GM19043 (cell line): ENCODE measurements around the gene STRBP.
"Not testable (repeated sequence)": the region's sequence is repeated elsewhere in the genome, so short reads cannot be mapped to it uniquely, and the experiment has no call there.

Source experiments
- ATAC-seq: cut with Tn5 transposase; IDR thresholded peaks from one replicate; pipeline ENCODE4 v1.9.1; 2021; ENCODE audit warnings: low read depth; ENCODE audit not compliant: unreplicated experiment

STRBP gene

DNA sequence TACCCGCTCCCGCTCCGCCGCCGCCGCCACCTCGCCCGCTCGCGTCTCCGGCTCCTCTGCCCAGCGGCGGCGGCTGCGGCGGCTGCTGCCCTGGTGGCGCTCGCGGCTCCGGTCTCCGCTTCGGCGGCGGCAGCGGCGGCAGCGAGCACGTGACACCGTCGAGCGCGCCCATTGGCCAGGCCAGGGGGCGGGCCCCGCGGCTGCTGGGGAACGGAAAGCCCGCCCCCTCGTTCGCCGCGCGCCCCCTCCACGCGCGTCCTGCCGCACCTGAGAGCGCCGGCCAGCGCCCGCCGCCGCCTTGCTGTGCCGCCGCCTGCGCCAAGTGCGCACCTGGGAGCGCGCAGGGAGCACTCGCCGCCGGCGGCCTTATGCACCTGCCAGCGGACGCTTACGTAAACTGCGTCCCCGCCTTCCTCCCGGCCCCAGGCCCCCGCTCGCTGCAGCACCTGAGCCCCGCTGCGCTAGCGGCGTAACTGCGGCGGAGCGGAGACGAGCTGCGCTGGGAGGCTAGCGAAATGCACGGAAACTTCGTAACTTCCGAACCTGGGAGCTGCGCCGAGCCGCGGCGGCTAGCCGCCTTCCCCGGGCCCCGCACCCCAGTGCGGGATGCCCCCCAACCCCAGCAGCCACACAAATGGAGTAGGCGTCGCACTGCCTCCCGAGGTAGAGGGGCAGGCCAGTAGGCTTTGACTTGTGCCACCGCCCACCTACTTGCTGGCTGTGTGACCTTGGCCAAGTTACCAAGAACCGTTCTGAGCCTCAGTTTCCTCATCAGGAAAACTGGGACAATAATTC, at the start of gene STRBP:
STRBP (minus strand) TSS at position 122 of the 795 bp plus-strand sequence. CDS start 84,452 bp downstream, outside the sequence.
- peak; percentile 89 for ATAC-seq

DNA sequence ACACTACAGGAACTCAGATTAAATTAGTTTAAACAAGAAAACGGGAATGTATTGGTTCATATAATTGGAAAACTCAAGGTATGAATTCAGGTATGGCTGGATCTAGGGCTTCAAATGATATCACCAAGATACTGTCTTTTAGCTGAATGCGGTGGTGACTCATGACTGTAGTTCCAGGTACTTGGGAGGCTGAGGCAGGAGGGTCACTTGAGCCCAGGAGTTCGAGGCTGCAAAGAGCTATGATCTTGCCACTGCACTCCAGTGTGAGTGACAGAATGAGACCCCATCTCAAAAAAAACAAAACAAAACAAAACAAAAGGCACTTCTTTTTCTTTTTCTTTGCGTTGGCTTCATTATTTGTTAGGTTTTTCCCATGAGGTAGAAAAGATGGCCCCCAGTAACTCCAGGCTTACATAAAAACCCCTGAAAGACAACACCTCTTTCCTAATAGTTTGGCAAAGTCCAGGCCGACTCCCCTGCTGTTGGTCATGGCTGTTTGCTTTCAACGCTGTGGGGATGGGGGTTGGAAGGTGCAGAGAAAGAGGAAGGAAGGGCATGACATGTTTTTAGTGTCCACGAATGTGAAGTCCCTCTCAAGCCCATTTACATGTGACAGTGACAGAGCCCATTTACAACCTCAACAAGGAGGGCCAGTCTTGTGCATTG, 47.8 kb upstream of the STRBP start:
- ATAC-seq: no peak

DNA sequence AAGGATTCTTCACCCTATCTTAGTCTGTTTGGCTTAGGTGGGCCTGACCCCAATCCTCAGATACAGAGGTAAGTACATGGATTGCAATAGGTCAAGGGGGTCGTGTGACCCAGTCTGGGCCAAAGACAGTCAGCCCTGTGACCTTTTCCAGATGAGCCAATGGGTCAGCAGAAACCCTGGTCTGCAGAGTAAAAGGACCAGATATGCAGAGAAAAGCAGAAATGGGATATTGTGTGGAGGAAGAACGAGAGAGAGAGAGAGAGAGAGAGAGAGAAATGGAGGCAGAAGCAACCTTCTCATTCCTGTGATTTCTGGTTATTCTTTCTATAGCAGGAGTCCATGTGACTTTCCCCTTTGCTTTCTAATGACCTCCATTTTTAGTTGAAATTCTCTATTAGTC, 47.2 kb upstream of the STRBP start:
- ATAC-seq: no peak

DNA sequence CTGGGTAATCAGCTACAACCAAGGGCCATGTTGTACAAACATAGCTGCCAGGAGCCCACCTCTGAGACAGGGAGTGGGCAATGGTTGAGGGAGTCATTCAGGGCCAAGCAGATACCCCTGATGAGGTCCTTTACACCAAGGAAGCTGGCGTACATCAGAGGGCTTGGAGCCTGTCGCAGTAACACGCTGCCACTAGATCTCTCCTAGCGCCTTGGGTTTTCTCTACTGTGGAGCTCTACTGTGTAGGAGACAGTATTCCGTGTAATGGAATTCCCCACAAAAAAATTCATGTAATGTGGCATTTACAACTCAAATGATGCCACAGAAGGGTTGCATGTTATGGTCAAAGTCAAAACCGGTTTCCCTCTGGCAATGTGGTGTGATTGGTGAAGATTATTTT, 46.2 kb upstream of the STRBP start:
- ATAC-seq: no peak

DNA sequence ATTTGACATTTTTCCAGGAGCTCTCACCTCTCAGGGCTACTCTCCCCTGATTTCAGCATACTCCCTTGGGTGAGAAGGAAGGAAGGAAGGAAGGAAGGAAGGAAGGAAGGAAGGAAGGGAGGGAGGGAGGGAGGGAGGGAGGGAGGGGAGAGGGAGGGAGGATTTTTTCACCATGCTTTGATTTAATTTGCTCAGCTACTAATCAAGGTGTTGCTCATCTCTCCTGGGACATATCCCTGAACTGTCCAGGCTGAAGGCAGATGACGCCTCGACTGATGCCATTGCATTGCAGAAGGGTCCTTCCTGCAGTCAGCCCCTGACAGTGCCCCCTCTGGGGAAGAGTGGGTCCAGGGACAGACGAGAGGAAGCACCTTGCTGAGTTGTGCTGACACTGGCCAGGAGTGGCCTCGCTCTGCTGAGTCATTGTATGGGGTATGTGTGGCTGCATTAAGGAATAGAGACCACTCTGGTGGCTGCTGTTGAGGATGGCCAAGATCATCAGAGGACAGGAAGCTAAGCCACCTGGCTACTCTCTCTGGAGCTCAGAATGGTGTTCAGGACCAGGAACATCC, 44.0 kb upstream of the STRBP start:
- ATAC-seq: no peak

DNA sequence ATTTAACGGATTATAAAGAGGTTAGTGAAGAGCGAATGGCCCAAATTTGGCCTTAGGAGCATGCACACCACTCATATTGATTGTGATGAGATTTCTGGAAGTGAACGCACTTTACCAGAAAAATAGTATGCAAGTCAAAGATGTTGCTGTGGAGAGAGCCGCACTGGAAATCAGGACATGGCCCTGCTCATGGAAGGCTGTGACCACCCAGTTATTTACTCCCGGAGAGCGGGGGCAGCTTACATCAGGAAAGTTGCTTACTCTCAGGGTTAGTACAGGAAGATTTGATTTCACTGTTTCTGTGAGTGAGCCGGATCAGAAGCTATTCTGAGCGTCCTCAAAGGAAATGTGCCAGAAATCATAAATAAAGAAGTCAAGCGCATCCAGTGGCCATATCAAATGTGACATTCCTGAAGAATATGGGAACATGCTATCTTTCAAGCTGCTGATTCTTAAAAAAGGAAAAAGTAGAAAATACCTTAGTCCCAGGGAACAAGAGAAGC, 42.9 kb upstream of the STRBP start:
- ATAC-seq: no peak

DNA sequence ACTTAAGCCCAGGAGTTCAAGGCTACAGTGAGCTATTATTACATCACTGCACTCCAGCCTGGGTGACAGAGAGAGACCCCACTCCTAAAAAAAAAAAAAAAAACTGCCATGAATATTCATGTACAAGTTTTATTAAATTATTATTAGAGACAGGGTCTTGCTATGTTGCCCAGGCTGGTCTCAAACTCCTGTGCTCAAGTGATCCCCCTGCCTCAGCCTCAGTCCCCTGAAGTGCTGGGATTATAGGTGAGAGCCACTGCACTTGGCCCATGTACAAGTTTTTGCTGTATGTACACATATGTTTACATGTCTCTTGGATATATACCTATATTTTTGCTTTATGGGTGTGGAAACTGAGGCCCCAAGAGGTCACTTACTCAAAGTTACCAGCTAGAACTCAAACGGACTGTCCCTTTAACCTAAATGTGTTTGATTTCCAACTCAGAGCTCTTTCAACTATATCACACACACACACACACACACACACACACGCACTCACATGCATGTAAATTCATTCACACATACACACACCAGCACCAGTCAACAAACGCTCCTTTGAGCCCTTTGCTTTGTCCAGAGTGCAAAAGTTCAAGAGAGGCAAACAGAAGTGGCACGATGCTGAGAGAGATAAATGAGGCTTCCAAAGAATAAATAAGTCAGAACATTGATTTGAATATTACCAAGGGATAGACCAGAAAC, 42.3 kb upstream of the STRBP start:
- no peak for ATAC-seq

DNA sequence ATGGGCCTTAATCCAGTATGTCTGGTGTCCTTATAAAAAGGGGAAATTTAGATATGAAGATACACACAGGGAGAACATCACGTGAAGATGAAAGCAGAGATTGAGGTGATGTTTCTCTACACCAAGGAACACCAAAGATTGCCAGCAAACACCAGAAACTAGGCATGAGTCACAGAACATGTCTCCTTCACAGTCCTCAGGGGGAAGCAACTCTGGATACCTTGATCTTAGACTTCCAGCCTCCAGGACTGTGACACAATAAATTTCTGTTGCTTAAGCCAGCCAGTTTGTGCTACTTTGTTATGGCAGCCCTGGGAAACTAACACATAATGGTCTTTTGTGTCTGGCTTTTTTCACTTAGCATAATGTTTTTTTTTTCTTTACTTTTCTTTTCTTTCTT, 41.2 kb upstream of the STRBP start:
- ATAC-seq: no peak

DNA sequence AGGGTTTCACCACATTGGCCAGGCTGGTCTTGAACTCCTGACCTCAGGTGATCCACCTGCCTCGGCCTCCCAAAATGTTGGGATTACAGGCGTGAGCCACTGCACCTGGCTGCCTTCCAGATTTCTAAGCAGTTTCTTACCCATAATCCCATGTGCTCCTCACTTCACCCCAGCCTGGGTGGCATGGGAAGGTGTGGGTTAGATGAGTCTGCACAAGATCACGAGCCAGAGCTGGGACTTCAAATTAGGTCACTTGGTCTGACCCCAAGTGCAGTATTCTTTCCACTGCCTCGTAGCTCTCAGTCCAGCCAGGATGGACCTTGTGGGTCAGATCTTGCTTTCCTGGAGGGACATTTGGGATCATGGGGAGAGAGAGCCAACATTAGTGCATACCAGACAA, 37.5 kb upstream of the STRBP start:
- ATAC-seq: no peak

DNA sequence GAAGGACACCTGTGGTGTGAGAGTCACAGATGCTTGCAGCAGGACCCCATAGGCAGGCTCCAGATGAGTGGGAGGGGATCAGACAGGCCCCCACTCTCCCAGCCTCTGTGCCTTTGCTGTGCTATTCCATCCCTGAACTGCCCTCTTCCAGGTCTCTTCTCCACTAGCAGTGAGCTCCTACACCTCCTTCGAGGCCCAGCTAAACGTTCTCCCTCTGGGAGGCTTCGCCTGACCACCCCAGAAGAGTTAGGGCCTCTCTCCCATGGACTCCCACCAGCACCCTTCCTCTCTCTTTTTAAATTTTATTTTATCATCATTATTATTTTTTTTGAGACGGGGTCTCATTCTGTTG, 35.9 kb upstream of the STRBP start:
- no peak for ATAC-seq

DNA sequence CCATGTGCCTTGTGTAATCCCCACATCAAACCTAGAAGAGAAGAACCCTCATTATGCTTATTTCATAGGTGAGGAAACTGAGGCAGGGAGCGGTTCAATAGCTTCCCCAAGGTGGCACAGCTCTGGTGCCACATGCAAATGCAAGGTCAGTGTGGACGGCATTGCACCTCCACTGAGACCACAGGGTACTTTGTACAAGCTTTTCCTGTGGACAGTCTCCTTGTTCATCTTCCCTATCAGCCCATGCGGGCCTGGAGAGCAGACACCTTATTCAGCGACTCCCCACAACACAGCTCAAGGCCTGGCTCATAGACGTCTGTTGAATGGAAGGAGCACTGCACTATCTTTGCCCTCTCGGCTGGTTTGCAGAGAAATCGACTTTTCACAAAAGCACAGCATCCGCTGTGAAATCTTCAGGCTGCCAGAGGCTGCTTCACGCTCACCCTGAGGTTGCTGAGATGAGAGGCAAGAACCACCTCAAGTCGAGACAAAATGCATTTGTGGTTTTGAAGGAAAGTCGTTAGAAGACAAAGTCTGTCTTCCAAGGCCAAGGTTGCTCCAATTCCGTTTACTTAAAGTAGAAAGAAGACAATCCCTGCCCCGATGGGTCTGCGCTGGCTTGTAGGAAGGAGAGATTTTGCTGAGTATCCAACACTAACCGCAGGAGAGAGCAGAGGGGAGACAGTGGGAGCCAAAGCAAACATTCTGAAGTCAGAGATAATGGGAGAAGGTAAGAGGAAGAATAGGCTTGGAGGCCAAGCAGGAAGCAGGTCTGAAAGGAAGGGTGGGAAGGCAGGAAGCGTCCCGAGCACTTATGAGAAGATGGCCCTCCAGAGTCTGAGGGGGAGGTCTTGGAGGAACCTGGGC, 34.2 kb upstream of the STRBP start:
- ATAC-seq: no peak

DNA sequence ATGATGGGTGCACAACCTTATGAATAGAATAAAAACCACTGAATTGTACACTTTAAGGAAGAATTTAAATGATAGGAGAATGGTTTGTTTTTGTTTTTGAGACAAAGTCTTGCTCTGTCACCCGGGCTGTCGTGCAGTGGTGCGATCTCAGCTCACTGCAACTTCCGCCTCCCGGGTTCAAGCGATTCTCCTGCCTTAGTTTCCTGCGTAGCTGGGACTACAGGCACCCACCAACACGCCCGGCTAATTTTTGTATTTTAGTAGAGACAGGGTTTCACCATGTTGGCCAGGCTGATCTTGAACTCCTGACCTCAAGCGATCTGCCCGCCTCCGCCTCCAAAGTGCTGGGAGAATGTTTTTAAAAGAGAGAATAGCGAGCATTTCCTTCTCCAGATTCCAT, 33.5 kb upstream of the STRBP start:
- not testable (repeated sequence) for ATAC-seq

DNA sequence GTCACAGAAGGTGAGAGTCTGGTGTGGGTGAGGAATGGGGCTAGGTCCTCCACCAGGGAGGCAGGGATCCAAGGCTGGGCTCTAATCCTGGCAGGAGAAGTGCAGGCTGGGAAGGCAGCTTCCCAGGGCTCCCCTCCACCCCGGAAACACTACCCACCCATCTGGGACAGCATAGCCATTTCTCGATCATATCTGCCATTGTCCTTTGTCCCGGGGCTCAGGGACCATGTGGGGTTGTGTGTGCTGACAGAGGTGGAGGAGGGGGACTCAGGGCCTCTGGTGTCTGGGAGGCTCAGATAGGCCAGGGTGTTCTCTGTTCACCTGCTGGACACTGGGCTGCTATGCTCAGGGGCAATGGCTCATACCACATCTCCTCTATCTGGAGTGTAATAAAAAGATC, 32.2 kb upstream of the STRBP start:
- no peak for ATAC-seq

DNA sequence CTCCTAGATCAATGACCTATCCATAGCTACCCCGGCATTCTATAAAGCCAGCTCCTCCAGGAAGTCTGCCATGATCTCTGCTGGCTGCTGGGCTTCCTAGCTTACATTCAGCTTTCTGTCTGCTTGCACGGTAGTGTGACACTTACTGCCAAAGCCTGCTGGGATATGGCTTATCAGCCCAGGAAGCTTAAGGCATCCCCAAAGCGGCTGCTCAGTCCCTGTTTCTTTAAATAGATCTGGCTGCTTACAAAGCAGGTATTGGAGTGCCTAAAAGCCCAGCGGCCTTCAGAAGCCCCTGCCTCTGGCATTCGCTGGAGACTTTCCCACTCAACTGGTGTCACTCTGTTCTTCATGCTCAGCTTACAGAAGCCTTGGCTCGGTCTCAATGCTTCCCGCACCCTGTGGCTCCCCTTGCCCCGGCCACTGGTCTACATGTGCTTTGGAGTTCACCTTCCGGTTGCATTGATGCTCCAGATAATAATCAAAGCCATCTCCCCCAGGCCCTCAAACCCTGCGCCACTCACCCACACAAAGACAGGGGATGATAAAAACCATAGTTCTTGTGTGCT, 31.3 kb upstream of the STRBP start:
- no peak for ATAC-seq

DNA sequence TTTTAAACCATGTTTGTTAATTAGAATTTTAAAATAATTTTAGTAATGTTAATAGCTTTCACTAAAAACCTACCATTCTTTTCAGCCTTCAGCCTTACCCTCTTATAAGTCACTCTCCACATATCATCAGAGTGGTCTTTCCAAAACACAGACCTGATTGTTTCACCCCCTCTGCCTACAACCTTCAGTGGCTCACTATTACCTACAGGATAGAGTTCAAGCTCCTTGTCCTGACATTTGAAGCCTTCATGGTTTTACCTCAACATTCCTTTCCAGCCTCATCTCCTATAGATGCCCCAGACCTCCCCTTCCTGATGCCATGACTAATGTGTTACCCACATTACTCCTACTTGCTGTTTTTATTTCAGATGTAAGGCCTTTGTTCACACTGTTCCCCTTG, 27.8 kb upstream of the STRBP start:
- no peak for ATAC-seq

DNA sequence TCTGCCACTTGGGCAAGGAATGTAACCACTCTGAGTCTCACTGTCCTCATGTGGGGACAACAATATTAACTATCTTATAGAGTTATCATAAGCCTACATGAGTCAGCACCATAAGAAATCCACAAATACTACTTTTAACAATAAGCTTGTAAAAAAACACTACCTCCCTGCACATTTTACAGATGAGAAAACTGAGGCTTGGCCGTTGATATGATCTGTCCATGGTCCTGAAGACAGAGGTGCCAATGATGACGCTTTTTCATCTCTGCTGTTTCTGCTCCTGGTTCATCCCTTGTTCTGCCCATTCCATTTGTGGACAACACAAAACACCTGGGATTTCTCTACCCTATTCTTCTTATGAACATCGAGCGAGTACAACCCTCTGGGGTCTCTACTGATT, 23.4 kb upstream of the STRBP start:
- no peak for ATAC-seq

DNA sequence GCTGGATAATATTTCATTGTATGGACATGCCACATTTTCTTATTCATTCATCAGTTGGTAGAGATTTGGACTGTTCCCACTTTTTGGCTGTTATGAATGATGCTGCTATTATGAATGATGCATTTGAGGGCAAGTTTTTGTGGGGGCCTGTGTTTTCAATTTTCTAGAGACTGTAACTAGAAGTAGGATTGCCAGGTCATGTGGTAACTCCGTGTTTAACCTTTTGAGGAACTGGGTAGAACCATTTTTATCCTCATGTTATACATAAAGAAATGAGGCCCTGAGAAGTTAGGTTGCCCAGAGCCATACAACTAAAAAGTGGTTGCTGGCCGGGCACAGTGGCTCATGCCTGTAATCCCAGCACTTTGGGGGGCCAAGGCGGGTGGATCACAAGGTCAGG, 22.4 kb upstream of the STRBP start:
- no peak for ATAC-seq

DNA sequence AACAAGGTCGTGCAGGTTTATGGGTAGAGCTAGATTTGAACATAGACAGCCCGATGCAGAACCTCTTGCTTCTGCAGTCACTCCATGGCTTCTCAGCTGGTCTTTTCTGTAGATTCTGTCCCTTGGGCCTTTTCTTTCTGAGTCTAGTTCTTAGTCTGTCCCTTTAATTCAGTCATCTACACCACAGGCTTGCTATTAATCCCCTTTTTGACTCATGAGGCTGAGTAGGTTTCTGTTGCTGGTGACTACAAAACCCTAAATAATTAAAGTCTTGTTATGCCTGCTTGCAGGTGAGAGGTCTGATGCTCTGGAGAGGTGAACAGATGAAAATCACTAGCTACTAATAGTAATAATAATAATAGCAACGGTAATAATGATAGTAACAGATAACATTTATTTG, 19.3 kb upstream of the STRBP start:
- no peak for ATAC-seq

DNA sequence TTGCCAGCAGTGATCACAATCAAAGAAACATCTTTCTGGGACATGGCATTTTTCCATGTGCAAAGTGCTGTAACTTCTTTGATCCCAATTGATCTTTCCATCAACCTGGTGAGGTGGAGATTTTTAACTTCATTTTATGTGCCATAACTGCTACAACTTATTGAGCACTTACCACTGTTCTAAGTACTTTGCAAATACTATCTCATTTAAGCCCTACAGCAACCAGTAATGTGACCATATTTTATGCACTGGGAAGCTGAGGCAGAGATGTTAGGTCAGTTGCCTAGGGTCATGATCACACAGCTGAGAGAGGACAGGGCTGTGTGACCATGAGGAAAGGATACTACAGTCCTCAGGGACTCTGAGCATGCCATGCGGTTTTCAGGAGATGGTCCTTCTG, 17.9 kb upstream of the STRBP start:
- ATAC-seq: no peak

DNA sequence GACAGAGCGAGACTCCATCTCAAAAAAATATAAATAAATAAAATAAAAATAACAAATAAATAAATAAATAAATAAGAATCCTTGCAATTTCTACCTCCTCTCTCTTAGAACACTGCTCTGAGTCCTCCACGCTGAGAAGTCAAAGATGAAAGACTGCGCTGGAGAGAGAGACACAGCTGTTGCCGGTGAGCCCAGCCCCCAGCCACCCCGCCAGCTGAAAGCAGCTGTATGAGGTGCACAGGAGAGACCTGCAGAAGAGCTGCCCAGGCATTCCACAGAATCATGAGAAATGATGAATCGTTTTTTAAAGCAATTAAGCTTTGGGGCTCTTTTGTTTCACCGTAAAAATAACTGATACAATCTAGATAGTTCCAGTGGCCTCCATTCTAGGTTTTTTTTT, 16.3 kb upstream of the STRBP start:
- ATAC-seq: no peak
